Measurements from ENCODE around the gene ABHD16A. TPM values are rescaled to one million over a fixed set of nuclear protein-coding genes. Genes with fewer than 3 reads are reported as not detected.

The ABHD16A gene
- total and polyA plus RNA-seq, 2 of the 13 experiments (the other 11 are each of a cell fraction or from before 2014, with no cell fraction given), result 43.5 to 45.4 TPM

- no peak for TF ChIP-seq ATF7 (IDR thresholded peaks at IDR 0.05)
- TF ChIP-seq ATF7 (CRISPR knock-in tag; IDR thresholded peaks at IDR 0.05), result no peak
- TF ChIP-seq RELA (CRISPR knock-in tag; IDR thresholded peaks at IDR 0.05), result peak; percentile 71; the same call in 1 of the 2 replicates
- TF ChIP-seq SMARCE1 (IDR thresholded peaks at IDR 0.05; ENCODE audit: borderline replicate concordance), result no peak
- peak; percentile 56; the same call in 1 of the 2 replicates for TF ChIP-seq ZNF691 (CRISPR knock-in tag; IDR thresholded peaks at IDR 0.05; ENCODE audit: borderline replicate concordance, low read depth)
- peak; percentile 94; the same call in 1 of the 2 replicates for TF ChIP-seq ZNF274 (CRISPR knock-in tag; IDR thresholded peaks at IDR 0.05)
- TF ChIP-seq GATA4 (IDR thresholded peaks at IDR 0.05; ENCODE audit: borderline replicate concordance, low read depth), result peak; percentile 43; the same call in 1 of the 2 replicates
- no peak for TF ChIP-seq PRDM4 (CRISPR knock-in tag; IDR thresholded peaks at IDR 0.05; ENCODE audit: borderline replicate concordance)
- TF ChIP-seq NFAT5 (CRISPR knock-in tag; IDR thresholded peaks at IDR 0.05), result peak; percentile 94
- peak; percentile 49; the same call in 1 of the 2 replicates for TF ChIP-seq HNF1B (CRISPR knock-in tag; IDR thresholded peaks at IDR 0.05)
- TF ChIP-seq TFDP1 (CRISPR knock-in tag; IDR thresholded peaks at IDR 0.05; ENCODE audit: borderline replicate concordance), result peak; percentile 75; the same call in 1 of the 2 replicates
- TF ChIP-seq CENPT (CRISPR knock-in tag; IDR thresholded peaks at IDR 0.05; ENCODE audit: low read depth), result no peak
- TF ChIP-seq ZNF432 (CRISPR knock-in tag; IDR thresholded peaks at IDR 0.05; ENCODE audit: borderline replicate concordance), result no peak
- TF ChIP-seq ZNF337 (CRISPR knock-in tag; IDR thresholded peaks at IDR 0.05; ENCODE audit: borderline replicate concordance, low read depth), result peak; percentile 64; the same call in 1 of the 2 replicates
Observed at GRCh38 chr6:31660381-31661261, 42.5 kb downstream of the ABHD16A start, which contains the start of gene C6orf47 (continued).
